HL-60/S4 (cell line): ENCODE measurements around the gene HMCN1.
"Not testable (repeated sequence)": the region's sequence is repeated elsewhere in the genome, so short reads cannot be mapped to it uniquely, and the experiment has no call there.

Experiments
- in situ Hi-C: fragments of 300-500 bp; cut with MboI; formaldehyde crosslinking; loops from 2 replicates; pipeline ENCODE4 v1.14.3; 2022; ENCODE audit warnings: low sequenced_read_pairs

HMCN1 gene

DNA sequence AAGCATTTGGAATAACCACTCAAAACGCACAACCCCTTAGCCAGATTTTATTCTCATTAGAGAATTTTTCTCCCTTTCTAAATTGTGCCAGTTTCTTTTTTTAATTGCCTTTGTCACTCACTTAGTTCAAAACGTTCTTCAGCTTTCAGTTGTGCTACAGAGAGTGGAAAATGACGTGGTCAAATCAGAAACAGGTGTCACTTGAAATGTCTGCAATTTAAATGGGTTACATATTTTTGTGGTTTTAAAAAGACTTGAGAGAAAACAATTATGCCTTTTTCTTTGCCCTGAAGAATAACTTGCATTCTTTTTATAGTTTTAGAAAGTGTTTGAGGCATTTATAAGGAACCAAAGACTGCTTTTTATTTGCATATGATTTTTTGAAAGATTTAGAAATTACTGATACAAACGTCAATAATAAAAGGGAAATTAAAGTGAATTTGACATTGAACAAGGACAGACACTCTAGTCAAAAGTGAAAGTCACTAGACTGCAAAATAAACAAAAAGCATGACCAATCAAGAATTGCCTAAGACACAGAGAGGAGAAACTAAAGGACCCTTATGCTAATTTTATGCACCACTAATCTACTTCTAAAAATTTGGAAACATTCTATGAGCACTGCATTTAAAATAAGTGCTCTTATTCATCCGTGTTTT, 449.9 kb downstream of the HMCN1 start:
- in situ Hi-C loops, result no loop called here

DNA sequence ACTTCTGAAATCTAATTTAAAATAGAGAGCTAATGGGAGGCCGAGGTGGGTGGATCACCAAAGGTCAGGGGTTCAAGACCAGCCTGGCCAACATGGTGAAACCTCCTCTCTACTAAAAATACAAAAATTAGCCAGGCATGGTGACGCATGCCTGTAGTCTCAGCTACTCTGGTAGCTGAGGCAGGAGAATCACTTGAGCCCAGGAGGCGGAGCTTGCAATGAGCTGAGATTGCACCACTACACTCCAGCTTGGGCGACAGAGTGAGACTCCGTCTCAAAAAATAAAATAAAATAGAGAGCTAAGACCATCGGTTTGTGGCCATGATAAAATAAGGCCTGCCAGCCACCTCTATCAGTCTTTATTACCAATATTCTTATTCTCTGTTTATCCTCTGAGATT, 452.1 kb downstream of the HMCN1 start:
- in situ Hi-C loops, result not testable (repeated sequence)

DNA sequence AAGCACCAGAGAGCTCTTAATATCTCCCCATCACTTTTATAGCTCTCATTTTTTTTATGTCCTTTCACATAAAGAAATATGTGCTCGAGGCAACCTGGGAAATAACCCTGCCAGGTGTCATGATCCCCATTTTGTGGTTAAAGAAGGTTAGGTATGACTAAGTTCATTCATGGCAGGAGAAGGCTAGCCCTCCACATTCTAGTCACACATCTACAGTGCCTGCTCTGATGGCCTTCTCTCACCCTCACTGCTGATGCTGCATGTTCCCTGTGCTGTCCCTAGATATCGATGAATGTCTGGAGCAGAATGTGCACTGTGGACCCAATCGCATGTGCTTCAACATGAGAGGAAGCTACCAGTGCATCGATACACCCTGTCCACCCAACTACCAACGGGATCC, 453.4 kb downstream of the HMCN1 start:
- in situ Hi-C loops, result no loop called here

DNA sequence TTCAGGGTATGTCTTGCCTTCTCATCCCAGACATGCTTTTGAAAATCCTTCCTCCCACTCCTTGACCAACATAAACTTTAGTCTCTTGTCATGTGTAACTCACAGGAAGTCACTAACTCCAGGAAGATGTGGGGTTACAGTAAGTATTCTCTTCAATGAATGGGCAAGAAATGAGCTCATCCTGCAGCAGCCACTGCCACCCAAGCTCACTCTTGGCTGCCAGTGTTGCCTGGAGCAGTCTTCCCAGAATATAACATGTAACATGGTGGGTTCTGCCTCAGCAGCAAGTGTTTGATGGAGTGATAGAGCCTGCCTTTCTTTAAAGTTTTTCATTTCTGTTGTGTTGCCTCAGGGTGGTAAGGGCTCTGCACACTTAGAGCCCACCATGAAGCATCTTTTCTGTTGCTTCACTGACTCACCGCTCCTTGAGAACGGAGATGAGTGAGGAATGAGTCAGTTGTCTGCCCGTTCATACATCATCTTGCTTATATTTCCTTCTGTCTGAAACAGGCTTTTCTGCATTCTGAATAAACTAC, 453.9 kb downstream of the HMCN1 start:
- in situ Hi-C loops, result no loop called here

DNA sequence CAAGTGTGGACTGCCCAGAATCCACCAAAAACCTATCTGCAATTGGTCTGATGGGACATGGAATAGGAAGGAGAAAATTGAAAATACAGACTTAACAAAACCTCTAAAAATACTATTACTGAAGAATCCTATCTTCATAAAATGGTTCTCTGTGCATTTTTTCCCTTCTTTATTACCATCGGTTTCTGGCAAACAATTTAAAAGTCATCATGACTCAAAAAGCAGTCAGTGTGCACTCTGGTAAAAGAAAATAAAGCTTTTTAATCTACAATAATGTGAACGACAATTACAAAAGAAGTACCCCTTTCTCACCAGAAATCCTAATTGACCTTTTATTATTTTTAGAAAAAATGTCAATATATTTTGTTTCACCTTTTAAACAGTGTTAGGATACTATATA, 454.5 kb downstream of the HMCN1 start:
- in situ Hi-C loops, result no loop called here

DNA sequence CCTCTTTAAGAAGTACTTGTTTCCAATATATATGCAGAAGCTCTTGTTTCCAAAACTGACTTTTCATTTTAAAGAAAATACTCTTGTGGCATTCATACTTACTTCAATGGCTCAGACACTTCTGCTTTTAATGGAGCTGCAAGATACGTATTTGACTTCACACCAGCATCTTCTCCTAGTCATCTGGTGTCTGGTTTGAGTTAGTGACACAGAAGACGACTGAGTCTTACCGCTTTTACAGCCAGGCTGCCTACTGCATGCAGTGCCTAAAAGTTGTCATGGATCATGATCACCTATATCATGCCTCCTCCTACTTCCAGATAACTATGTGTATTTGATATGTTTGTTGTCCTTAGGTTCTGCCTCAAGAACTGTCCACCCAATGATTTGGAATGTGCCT, 455.0 kb downstream of the HMCN1 start:
- in situ Hi-C loops, result no loop called here

DNA sequence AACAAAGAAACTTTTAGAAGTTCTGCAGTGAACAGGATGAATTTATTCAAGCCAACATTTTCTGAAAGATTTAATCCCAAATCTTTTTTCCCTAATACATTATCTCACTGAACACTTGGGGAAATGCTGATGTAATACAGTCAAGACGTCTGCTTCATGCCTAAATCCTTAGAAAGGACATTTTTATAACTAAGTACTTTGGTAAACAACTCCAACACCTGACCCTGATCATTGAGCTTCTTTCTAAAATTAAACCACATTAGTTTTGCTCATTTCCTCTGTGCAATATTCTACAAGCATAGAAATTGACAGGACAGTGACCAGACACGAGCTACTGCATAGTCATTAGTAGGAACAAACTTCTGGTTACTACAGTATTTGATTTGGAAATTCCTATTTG, 457.3 kb downstream of the HMCN1 start:
- in situ Hi-C loops, result no loop called here

DNA sequence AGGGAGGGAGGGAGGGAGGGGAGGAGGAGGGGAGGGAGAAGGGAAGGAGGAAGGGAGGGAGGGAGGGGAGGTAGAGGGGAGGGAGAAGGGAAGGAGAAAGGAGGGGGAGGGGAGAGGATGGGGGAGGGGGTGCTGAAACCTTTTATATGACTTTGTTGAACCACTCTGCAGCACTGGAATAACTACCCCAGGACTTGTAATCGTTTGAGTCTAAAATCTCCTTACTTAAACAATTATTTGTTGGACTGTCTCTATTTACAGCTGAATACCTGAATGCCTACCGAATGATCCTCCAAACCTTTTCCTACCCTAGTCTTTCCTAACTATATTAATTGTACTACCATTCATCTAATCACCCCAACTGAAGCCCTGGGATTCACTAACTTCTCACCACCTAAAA, 459.0 kb downstream of the HMCN1 start:
- in situ Hi-C loops, result no loop called here

DNA sequence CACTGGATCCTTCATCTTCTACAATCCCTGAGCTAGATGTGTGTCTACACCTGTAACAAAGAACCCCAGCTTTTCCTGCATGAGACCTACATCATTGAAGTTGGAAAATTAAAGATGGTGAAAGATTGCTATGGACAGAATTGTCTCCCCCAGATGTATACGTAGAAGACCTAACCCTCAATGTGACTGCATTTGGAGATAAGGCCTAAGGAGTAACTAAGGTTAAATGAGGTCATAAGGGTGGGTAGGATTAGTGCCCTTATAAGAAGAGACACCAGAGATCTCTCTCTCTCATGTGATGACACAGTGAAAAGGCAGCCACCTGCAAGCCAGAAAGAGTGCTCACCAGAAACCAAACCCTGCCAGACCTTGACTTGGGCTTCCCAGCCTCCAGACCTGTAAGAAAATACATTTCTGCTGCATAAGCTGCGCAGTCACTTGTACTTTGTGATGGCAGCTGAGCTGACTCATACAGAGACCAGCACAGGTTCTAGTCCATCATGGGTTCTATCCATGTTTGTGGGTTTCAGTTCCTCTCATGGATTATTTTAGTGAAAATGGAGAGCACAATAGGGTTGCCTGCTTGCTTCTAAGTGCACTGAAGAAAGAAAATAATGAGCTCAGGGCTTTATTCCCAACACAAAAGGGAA, 460.0 kb downstream of the HMCN1 start:
- in situ Hi-C loops, result no loop called here

DNA sequence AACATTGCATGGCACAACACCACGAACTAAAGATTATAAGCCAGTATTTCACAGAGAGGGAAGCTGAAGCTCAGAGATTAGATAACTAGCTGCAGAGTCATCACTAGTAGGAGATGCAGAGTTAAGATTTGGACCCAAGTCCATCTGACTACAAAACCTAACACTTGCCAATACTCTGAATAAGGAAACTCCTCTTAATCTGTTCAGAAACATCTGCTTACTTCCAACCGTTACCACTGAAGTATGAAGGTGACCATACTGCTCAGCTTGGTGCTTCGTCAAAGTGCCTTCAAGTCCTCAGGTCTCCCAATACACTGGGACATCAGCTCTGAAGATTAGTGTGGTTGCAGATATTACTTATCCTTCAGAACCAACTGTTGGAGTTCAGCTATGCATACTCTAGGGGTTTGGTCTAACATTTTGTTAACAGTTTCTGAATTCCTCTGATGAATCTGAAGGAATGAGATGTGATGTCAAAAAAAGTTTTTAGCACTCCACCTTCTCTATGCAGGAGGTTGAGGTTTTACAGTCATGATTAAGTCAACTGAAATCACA, 461.3 kb downstream of the HMCN1 start:
- in situ Hi-C loops, result no loop called here

DNA sequence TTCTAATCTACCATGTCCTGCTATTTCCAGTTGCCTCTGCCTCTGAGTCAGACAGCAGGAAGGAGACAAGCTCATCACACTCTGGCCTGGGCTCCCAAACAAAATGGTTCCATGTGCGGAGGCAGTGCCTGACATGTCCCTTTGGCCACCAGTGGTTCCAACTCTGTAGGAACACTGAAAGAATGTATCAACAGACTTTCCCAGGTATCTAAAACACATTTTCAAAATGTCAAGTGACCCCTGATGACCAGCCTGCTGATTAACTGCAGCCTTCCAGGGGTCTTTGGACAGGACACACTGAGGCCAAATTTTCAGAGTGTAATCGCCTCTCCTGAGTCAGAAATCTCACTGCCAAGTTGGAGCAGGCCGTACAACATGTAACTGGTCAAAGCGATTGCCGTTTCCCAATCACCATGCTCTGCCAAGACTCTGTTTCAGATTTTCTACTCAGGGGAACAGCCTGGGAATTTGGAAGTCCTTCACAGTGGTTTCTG, 468.1 kb downstream of the HMCN1 start:
- in situ Hi-C loops, result loop anchor here (25.0 kb wide), 1 partner anchor 390 kb away; no protein-coding TSS in a partner anchor

DNA sequence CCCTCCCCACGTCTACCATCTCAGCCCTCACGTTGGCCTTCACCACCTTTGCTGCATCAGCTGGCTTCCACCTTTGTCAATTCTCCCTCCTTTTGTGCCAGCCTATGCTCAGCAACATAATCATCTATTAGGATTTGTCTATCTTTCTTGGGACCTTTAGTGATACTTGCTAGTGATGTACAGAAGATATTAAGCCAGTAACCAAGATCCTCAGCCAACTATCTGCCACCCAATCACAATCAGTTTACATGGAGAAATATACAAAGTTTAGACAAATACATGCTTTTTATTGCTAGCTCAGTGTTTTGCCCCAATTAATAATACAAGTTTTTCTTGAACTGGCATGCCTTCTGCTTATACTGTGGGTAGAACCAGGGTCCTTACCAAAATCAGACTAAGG, 468.6 kb downstream of the HMCN1 start:
- in situ Hi-C loops, result loop anchor here (25.0 kb wide), 1 partner anchor 390 kb away; no protein-coding TSS in a partner anchor

DNA sequence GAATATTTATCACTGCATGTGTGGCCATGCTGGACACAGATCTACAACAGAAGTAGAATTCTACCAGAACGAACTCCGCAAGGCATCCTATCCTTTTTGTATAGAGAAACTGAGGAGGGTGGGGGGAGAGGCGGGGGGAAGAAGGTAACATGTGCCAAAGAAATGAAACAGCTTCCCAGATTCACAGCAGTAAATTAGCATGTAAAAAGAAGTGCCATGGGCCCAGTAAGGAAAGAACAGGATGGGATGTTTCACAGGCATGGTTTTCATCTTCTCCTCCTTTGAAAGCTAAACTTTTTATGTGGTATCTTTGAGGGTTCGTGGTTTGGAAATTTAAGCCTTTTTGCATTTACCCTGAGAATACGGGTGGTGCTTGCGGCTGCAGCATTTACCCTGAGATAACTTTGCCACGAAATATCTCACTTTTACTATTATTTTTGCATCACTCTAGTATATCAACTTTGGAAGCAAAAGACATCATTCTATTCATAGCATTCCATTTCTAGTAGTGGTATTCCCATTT, 471.9 kb downstream of the HMCN1 start:
- in situ Hi-C loops, result loop anchor here (25.0 kb wide), 1 partner anchor 394 kb away; no protein-coding TSS in a partner anchor

DNA sequence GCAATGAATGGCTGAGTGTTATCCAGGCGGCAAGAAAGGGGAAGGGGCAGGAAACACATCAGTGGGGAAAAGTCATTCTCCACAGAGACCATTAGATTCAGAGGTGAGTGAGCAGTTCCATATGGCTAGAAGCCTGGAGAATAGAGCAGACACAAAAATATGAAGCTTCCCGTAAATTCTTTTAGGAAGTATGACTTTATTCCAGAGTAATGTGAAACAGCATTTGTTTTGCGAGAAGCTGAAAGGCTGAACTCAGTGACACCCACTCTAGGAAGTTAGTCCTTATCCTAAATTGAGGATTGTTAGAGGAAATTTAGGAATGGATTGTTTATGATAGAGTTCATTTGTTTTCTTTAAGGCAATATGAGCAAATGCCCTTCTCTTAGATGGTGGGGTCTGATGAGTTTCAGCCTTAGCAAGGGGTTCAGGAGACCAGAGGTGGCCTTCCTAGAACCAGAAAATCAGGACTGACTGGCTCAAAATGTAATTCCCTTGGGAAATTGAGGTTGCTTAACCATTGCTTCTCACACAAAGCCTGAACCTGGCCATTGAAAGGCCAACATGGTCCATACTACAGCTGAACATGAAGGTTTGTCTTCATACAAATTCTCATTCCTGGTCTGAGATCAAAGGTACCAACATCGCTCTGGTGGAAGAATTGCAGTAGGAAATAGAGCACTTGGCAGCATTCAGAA, 473.3 kb downstream of the HMCN1 start:
- in situ Hi-C loops, result loop anchor here (25.0 kb wide), 1 partner anchor 395 kb away; no protein-coding TSS in a partner anchor

DNA sequence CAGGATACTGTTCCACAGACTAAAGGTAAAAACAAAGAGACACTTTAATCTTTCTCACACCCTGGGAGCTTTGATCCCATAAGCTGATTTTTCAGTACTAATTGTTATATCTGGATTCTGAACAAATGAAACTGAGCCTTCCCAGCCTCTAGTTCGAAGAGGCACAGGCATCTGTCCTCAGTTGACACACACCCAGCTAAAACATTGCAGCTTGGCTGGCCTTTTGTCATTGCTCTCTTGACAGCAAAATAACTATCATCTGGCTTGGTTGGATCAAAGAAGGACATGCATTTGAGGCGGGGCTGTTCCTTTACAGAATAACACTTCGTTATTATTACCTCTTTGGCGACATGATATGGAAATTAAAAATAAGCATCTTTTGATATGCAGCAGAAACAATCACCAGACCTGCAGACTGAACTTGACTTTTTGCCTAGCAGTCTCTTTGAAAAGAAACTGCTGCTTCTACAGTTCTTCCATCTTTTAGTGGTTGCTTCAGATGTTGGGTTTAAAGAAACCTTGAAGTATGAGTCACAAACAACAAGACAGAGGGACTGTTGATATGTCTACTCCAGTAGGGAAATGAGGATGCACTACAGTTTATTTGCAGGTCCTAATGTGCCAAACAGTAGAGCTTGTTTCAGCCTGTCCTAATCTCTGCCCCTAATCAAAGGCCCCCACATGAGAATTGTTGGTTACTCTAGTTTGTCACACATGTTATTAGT, 474.4 kb downstream of the HMCN1 start:
- in situ Hi-C loops, result loop anchor here (25.0 kb wide), 1 partner anchor 396 kb away; no protein-coding TSS in a partner anchor

DNA sequence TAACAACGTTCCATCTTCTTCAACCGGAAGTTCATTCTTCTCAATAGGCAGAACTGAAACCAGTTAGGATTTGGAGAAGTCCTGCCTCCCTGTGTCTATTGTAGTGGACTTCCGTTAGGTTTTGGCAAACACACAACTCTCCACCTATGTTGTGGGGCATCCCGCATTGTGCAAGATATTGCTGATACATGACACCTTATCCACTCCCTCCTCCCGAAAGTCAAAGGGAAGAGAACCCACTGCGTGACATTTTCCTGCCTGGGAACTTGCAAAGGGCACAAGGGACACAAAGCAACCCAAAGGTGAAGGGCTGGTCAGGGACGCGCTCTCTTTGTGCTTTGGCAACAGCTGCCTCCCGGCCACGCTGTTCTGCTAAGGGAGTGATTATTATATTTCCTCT, 476.1 kb downstream of the HMCN1 start:
- in situ Hi-C loops, result loop anchor here (25.0 kb wide), 1 partner anchor 398 kb away; no protein-coding TSS in a partner anchor

DNA sequence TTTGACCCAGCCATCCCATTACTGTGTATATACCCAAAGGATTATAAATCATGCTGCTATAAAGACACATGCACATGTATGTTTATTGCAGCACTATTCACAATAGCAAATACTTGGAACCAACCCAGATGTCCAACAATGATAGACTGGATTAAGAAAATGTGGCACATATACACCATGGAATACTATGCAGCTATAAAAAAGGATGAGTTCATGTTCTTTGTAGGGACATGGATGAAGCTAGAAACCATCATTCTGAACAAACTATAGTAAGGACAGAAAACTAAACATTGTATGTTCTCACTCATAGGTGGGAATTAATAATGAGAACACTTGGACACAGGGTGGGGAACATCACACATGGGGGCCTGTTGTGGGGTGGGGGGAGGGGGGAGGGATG, 477.4 kb downstream of the HMCN1 start:
- in situ Hi-C loops, result loop anchor here (25.0 kb wide), 1 partner anchor 399 kb away; no protein-coding TSS in a partner anchor

DNA sequence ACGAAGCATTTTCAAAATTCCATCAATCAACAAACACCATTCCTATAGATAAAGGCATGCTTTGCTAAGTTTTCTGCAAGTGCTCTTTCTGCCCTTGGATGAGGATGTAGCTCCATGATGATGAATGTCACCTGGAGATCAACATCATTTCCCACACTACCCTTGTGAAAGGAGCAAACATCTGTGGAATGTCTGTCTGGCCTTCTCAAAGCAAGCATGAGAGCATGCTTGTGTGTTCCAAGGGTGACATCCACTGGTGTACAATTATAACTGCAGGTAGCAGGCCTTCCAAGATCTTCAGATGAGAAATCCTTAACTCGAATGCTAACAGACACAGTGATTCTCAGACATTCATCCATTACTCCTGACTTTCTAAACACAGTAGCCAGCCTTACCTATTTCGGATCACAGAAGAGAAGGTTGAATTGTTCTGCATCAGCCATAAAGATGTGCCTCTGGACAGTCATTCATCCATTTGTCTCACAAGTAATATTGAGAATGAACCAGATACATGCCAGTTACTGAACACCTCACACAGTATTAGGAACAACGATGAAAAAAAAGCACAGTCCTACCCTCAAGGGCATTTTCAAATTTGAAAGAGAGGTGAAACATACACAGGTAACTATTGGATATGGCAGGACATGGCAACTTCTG, 478.5 kb downstream of the HMCN1 start:
- in situ Hi-C loops, result loop anchor here (25.0 kb wide), 1 partner anchor 400 kb away; no protein-coding TSS in a partner anchor

DNA sequence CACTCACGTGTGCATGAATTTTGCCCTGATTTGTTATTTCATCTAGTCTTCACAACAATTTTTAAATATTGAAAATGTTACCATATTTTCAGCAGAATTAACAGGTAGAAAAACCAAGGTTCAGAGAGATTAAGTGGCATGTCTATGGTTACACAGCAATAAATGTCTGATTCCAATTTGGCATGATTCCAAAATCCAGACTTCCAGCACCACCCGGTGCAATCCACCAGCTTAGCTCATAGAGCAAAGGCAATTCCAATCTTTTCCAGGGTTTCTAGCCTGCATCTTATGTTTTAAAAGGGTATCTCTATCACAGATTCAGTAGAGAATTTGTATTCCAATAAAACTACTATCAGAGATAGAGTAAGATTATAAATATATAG, 479.0 kb downstream of the HMCN1 start:
- in situ Hi-C loops, result loop anchor here (25.0 kb wide), 1 partner anchor 401 kb away; no protein-coding TSS in a partner anchor
